H1 (cell line): Measurements from ENCODE around the gene CMKLR1. TPM values are rescaled to one million over a fixed set of nuclear protein-coding genes. Genes with fewer than 3 reads are reported as not detected.

Experiments
- CTCF ChIA-PET: fragments of 300-600 bp; sonication (Branson Sonifier 250); formaldehyde crosslinking; loops from one replicate; lab custom pipeline; 2021; ENCODE audit not compliant: partially characterized antibody; lab: Charles Lee
- POLR2A ChIA-PET: fragments of 300-600 bp; sonication (Branson Sonifier 250); formaldehyde crosslinking; loops from one replicate; lab custom pipeline; 2021; ENCODE audit warnings: inconsistent platforms; ENCODE audit not compliant: partially characterized antibody; lab: Charles Lee
- DNase-seq, 2 experiments: peaks; one replicate each; pipeline versions ENCODE4 v3.0.0 to v3.0.0-alpha.2; 2010 to 2022; ENCODE audit warnings: low spot score in 2 of 2, low read depth in 1 of 2, mixed read lengths in 1 of 2
- FAIRE-seq: peaks from 2 replicates; lab custom pipeline; 2011; peaks lifted over from hg19 to GRCh38; lab: Jason Lieb, UNC
- H2AFZ ChIP-seq: 2 replicates; pipeline ENCODE4 v1.8.1; 2012; ENCODE audit warnings: low read length, inconsistent platforms
- H2AK5ac ChIP-seq: 2 replicates; pipeline ENCODE4 v1.6.1; 2013; ENCODE audit warnings: low read depth, low read length
- H2BK120ac ChIP-seq: replicated peaks from 2 replicates; pipeline ENCODE3; 2013; ENCODE audit warnings: low read depth, low read length, inconsistent platforms
- H2BK12ac ChIP-seq: 2 replicates; pipeline ENCODE4 v1.6.1; 2013; ENCODE audit warnings: low read depth, low read length
- H2BK15ac ChIP-seq: 2 replicates; pipeline ENCODE4 v1.6.1; 2013; ENCODE audit warnings: low read length
- H2BK20ac ChIP-seq: 2 replicates; pipeline ENCODE4 v1.6.1; 2013; ENCODE audit warnings: low read length
- H2BK5ac ChIP-seq: 2 replicates; pipeline ENCODE4 v1.6.1; 2013; ENCODE audit warnings: low read depth, low read length
- H3K14ac ChIP-seq: 2 replicates; pipeline ENCODE4 v1.6.1; 2013; ENCODE audit warnings: inconsistent platforms; ENCODE audit not compliant: insufficient read length
- H3K18ac ChIP-seq: 2 replicates; pipeline ENCODE4 v1.6.1; 2013; ENCODE audit warnings: low read length; ENCODE audit errors: extremely low read depth
- H3K23ac ChIP-seq: 2 replicates; pipeline ENCODE4 v1.6.1; 2013; ENCODE audit warnings: inconsistent platforms; ENCODE audit not compliant: insufficient read length
- H3K23me2 ChIP-seq: 2 replicates; pipeline ENCODE4 v1.6.1; 2013; ENCODE audit warnings: low read depth, low read length
- H3K27ac ChIP-seq: 2 replicates; pipeline ENCODE4 v1.6.1; 2011; ENCODE audit warnings: low read depth, low read length, inconsistent platforms
- H3K27me3 ChIP-seq, 4 experiments: replicated peaks in 1 of 4; 1 replicate in 1 of 4; 2 replicates in 3 of 4; pipeline versions ENCODE4 v1.6.1 to v1.8.1; 2011 to 2013; ENCODE audit warnings: low read length in 3 of 4, mild to moderate bottlenecking in 3 of 4, inconsistent platforms in 2 of 4, mixed read lengths in 2 of 4, moderate library complexity in 1 of 4; ENCODE audit not compliant: control insufficient read depth in 3 of 4, insufficient read depth in 3 of 4; ENCODE audit errors: extremely low read depth in 1 of 4
- H3K36me3 ChIP-seq, 4 experiments: 2 replicates each; pipeline versions ENCODE4 v1.6.1 to v1.8.1; 2011 to 2013; ENCODE audit warnings: mild to moderate bottlenecking in 4 of 4, low read length in 3 of 4, moderate library complexity in 2 of 4, control low read depth in 1 of 4, inconsistent platforms in 1 of 4; ENCODE audit not compliant: insufficient read depth in 4 of 4, control insufficient read depth in 2 of 4
- H3K4ac ChIP-seq: replicated peaks from 2 replicates; pipeline ENCODE3; 2013; ENCODE audit warnings: low read length, low read depth, mixed read lengths, inconsistent platforms; ENCODE audit not compliant: insufficient read length
- H3K4me1 ChIP-seq, 4 experiments: replicated peaks in 1 of 4; 1 replicate in 1 of 4; 2 replicates in 3 of 4; pipeline versions ENCODE4 v1.6.1 to v1.8.1; 2011 to 2013; ENCODE audit warnings: low read length in 3 of 4, inconsistent platforms in 2 of 4, mixed read lengths in 1 of 4; ENCODE audit not compliant: insufficient read depth in 4 of 4, control insufficient read depth in 3 of 4
- H3K4me2 ChIP-seq, 2 experiments: 2 replicates each; pipeline versions ENCODE4 v1.6.1 to v1.8.1; 2011 to 2013; ENCODE audit warnings: low read depth in 2 of 2, low read length in 2 of 2, control low read depth in 1 of 2, inconsistent platforms in 1 of 2, mild to moderate bottlenecking in 1 of 2; ENCODE audit not compliant: insufficient read depth in 1 of 2
- H3K4me3 ChIP-seq, 4 experiments: fragments of 200-600, 300-600 bp in 1 of 4; sonication (generic), shearing (Covaris generic), sonication (Bioruptor Twin) in 1 of 4; 2 replicates each; pipeline versions ENCODE4 v1.5.1 to v1.8.1; 2011 to 2016; ENCODE audit warnings: low read length in 4 of 4, low read depth in 3 of 4, control low read depth in 2 of 4, inconsistent platforms in 2 of 4, mild to moderate bottlenecking in 2 of 4, mixed read lengths in 1 of 4, moderate library complexity in 1 of 4; ENCODE audit not compliant: insufficient read depth in 2 of 4; ENCODE audit errors: extremely low read depth in 1 of 4
- H3K56ac ChIP-seq: replicated peaks from 2 replicates; pipeline ENCODE3; 2013; ENCODE audit warnings: low read depth, mild to moderate bottlenecking, mixed read lengths, low read length, inconsistent platforms; ENCODE audit not compliant: insufficient read length
- H3K79me1 ChIP-seq: 2 replicates; pipeline ENCODE4 v1.6.1; 2013; ENCODE audit warnings: low read depth, low read length, control low read depth
- H3K79me2 ChIP-seq, 2 experiments: 2 replicates each; pipeline versions ENCODE4 v1.6.1 to v1.8.1; 2012 to 2013; ENCODE audit warnings: low read length in 2 of 2, mild to moderate bottlenecking in 2 of 2, inconsistent platforms in 1 of 2; ENCODE audit not compliant: insufficient read depth in 2 of 2, control insufficient read depth in 1 of 2
- H3K9ac ChIP-seq, 4 experiments: replicated peaks in 1 of 4; 1 replicate in 1 of 4; 2 replicates in 3 of 4; pipeline versions ENCODE4 v1.6.1 to v1.8.1; 2011 to 2013; ENCODE audit warnings: low read depth in 3 of 4, low read length in 3 of 4, control low read depth in 2 of 4, mild to moderate bottlenecking in 2 of 4, moderate library complexity in 2 of 4, inconsistent platforms in 1 of 4; ENCODE audit errors: extremely low read depth in 1 of 4
- H3K9me3 ChIP-seq, 2 experiments: 2 replicates each; pipeline versions ENCODE4 v1.6.1 to v1.8.1; 2012 to 2013; ENCODE audit warnings: mild to moderate bottlenecking in 2 of 2, moderate library complexity in 2 of 2, control low read depth in 1 of 2, inconsistent platforms in 1 of 2, low read depth in 1 of 2, low read length in 1 of 2, mixed read lengths in 1 of 2; ENCODE audit not compliant: insufficient read depth in 2 of 2
- H4K20me1 ChIP-seq, 2 experiments: replicated peaks in 1 of 2; 2 replicates each; pipeline versions ENCODE3 to v1.8.1; 2011 to 2013; ENCODE audit warnings: inconsistent platforms in 2 of 2, low read length in 2 of 2, mild to moderate bottlenecking in 1 of 2; ENCODE audit not compliant: insufficient read depth in 2 of 2, control insufficient read depth in 1 of 2
- H4K5ac ChIP-seq: 2 replicates; pipeline ENCODE4 v1.6.1; 2013; ENCODE audit warnings: low read length, low read depth, mixed read lengths, inconsistent platforms; ENCODE audit not compliant: insufficient read length
- H4K8ac ChIP-seq: 2 replicates; pipeline ENCODE4 v1.8.0; 2013; ENCODE audit warnings: mild to moderate bottlenecking, moderate library complexity, low read length, inconsistent platforms; ENCODE audit not compliant: insufficient read depth; ENCODE audit errors: extremely low read depth
- H4K91ac ChIP-seq: replicated peaks from 2 replicates; pipeline ENCODE3; 2013; ENCODE audit warnings: low read length, mixed read lengths, inconsistent platforms; ENCODE audit not compliant: insufficient read length
- EGR1 ChIP-seq: IDR thresholded peaks from 2 replicates; pipeline ENCODE4 v1.6.1; 2011; ENCODE audit warnings: low read depth, low read length, borderline replicate concordance
- WGBS, 2 experiments: shearing (Covaris generic) in 1 of 2; methylation state at CpG; one replicate each; pipeline versions ENCODE4 v1.1.6 to v1.1.7; 2013 to 2015; ENCODE audit warnings: low lambda C conversion rate in 2 of 2, mixed read lengths in 2 of 2, inconsistent platforms in 1 of 2, low coverage in 1 of 2, missing lambda C conversion rate in 1 of 2; ENCODE audit not compliant: insufficient replicate concordance in 2 of 2, insufficient coverage in 1 of 2, insufficient read length in 1 of 2; ENCODE audit errors: extremely low coverage in 1 of 2, missing lambda C conversion rate in 1 of 2; 5-methylcytosine and 5-hydroxymethylcytosine counted together
- polyA plus RNA-seq, 7 experiments: library from polyadenylated mRNA; depleted of rRNA in 3 of 7; stranded (reverse) in 5 of 7; unstranded in 2 of 7; fragments of >200 nt in 5 of 7; fragments of 200-250 nt in 2 of 7; gene quantifications; 1 replicate in 5 of 7; 2 replicates in 1 of 7; 4 replicates in 1 of 7; pipeline versions ENCODE4 v1.2.1 to v1.2.3, GENCODE V29; 2011 to 2013; ENCODE audit warnings: missing spikeins in 2 of 7, mixed read lengths in 2 of 7
- total RNA-seq: library from RNA; stranded (reverse); fragmentation: NEBNext Ultra II Directional; extraction: Animal tissue kit (Norgen Biotek cat#: 25700); gene quantifications from 2 replicates; pipeline ENCODE4 v1.2.1, GENCODE V29; 2021

Gene CMKLR1
- total and polyA plus RNA-seq, 2 of the 8 experiments (the other 6 are each of a cell fraction or from before 2014, with no cell fraction given) = 2.1 to 2.8 TPM

- Histone ChIP-seq H3K14ac (no peak overlapping the region), H3K4me3 (no peak overlapping the region), H3K4ac (no peak overlapping the region), H3K23me2 (no peaks in the 10 kb centered on the region), H3K4me2 (no peak overlapping the region), H2BK12ac (no peak overlapping the region), H3K27me3 (no peaks in the 10 kb centered on the region), H3K27ac (no peak overlapping the region), H2AK5ac (no peak overlapping the region), H3K23ac (no peak overlapping the region), H3K9me3 (peaks cover 8 to 9% of the 10 kb centered on the region in 2 experiments), H3K9ac (no peak overlapping the region), H4K8ac (no peak overlapping the region), H2BK5ac (no peak overlapping the region), H2BK20ac (no peak overlapping the region), H4K20me1 (no peaks in the 10 kb centered on the region), H2AFZ (no peak overlapping the region), H2BK120ac (no peak overlapping the region), H3K79me1 (no peaks in the 10 kb centered on the region), H4K5ac (no peak overlapping the region), H3K79me2 (no peaks in the 10 kb centered on the region), H2BK15ac (no peak overlapping the region), H3K36me3 (no peaks in the 10 kb centered on the region), H3K18ac (no peak overlapping the region), H3K4me1 (peaks cover 0 to 8% (median 4%) of the 10 kb centered on the region in 4 experiments; a peak in 3 of 7 replicates), H3K56ac (no peak overlapping the region), H4K91ac (no peak overlapping the region)
- ChIA-PET POLR2A (no interaction called here), CTCF (interaction anchor here (1.4 to 1.9 kb wide), 2 partner anchors 15 to 16 kb away, joined by 4 to 6 read pairs; no protein-coding TSS in a partner anchor)
- WGBS, 2 experiments = 94% methylated on average over 3 of the region's 3 CpGs; no CpG with 5 or more reads in 1 of the 2 experiments
- FAIRE-seq (no peak), DNase-seq (no peak)
- TF ChIP-seq EGR1 = no peak
These were observed 82.1 kb downstream of the CMKLR1 start for GRCh38 chr12:108257004-108257403.
